ENCODE results near the gene MFF.

- TF ChIP-seq CTCF (conservative IDR thresholded peaks at IDR 0.05; ENCODE audit: low read depth, low read length) (no peak), EZH2 (IDR thresholded peaks at IDR 0.05; ENCODE audit: low read length, unreplicated experiment) (no peak), EZH2phosphoT487 (IDR thresholded peaks at IDR 0.05; ENCODE audit: borderline replicate concordance, low read length) (no peak)
Measured at GRCh38 chr2:227301523-227301922, 23.5 kb upstream of the MFF start.

All from PC-3 (cell line).